ENCODE data around the gene NSUN3. TPM values are rescaled to one million over a fixed set of nuclear protein-coding genes. Genes with fewer than 3 reads are reported as not detected.

Gene NSUN3
- total and polyA plus RNA-seq, 10 of the 15 experiments (the other 5 are each of a cell fraction or from before 2014, with no cell fraction given) = 9.1 to 20.3 (median 11.7) TPM

- ChIA-PET SMC1A (ENCODE audit: uncharacterized antibody, unreplicated experiment) (interaction anchor here (0.6 to 1.6 kb wide), 4 partner anchors 9 to 443 kb away, joined by 3 to 5 read pairs (median 4); no protein-coding TSS in a partner anchor), POLR2A (no interaction called here), CTCF (interaction anchor here (1.5 kb wide), 1 partner anchor 93 kb away, joined by 3 read pairs; no protein-coding TSS in a partner anchor), RAD21 (ENCODE audit: unreplicated experiment) (no interaction called here)
- Histone ChIP-seq H3K27me3 (replicated peaks in 1 of 2; ENCODE audit: control insufficient read depth in 2 of 2, insufficient read depth in 2 of 2, low read length in 1 of 2) (no peaks in the 10 kb centered on the region), H3K79me2 (ENCODE audit: control insufficient read depth, insufficient read depth, low read length) (no peaks in the 10 kb centered on the region), H3K36me3 (ENCODE audit: control insufficient read depth in 2 of 2, insufficient read depth in 2 of 2, low read length in 1 of 2) (no peaks in the 10 kb centered on the region), H3K4me3 (0 out of 2 replicates have a peak overlapping the region, but pooled peaks have one; percentile 10), H3K9ac (ENCODE audit: control insufficient read depth, insufficient read depth, low read length) (no peak overlapping the region), H3K9me3 (replicated peaks; ENCODE audit: control insufficient read depth, insufficient read depth, low read length) (no peaks in the 10 kb centered on the region), H4K20me1 (ENCODE audit: control insufficient read depth, insufficient read depth) (no peaks in the 10 kb centered on the region), H3K4me1 (ENCODE audit: control insufficient read depth, insufficient read depth, low read length) (no peaks in the 10 kb centered on the region), H2AFZ (ENCODE audit: control insufficient read depth, low read depth, low read length) (no peak overlapping the region), H3K27ac (ENCODE audit: control insufficient read depth, insufficient read depth) (no peak overlapping the region), H3K4me2 (ENCODE audit: control insufficient read depth, insufficient read depth) (no peak overlapping the region)
- no peak for DNase-seq (ENCODE audit: low read depth, low spot score)
- in situ Hi-C loops (cut with MboI) = no loop called here
- WGBS (ENCODE audit: insufficient coverage, insufficient replicate concordance, low lambda C conversion rate, missing lambda C conversion rate) = 0% methylated on average over 3 of the region's 3 CpGs
- TF ChIP-seq EED (IDR thresholded peaks at IDR 0.05; ENCODE audit: low read depth) (no peak), BCL3 (IDR thresholded peaks at IDR 0.05; ENCODE audit: borderline replicate concordance, insufficient read depth, low read depth, low read length, poor library complexity, severe bottlenecking) (no peak), SMAD1 (IDR thresholded peaks at IDR 0.05; ENCODE audit: low read depth, partially characterized antibody) (no peak), NFYB (IDR thresholded peaks at IDR 0.05; ENCODE audit: insufficient read depth, low read depth, low read length) (peak; percentile 43), BMI1 (IDR thresholded peaks at IDR 0.05; ENCODE audit: borderline replicate concordance) (no peak), POU2F2 (IDR thresholded peaks at IDR 0.05; ENCODE audit: borderline replicate concordance, low read depth, low read length) (no peak), FOXK2 (IDR thresholded peaks at IDR 0.05) (no peak), MTA2 (IDR thresholded peaks at IDR 0.05; ENCODE audit: low read depth) (0 out of 2 replicates have a peak, but pooled peaks have one; percentile 18), RAD51 (IDR thresholded peaks at IDR 0.05) (peak; percentile 62; the same call in 1 of the 2 replicates), RBBP5 (conservative IDR thresholded peaks at IDR 0.05) (no peak), GATAD2B (conservative IDR thresholded peaks at IDR 0.05; ENCODE audit: low read depth) (no peak), BACH1 (IDR thresholded peaks at IDR 0.05; ENCODE audit: borderline replicate concordance) (no peak), SP1 (IDR thresholded peaks at IDR 0.05; ENCODE audit: low read depth, low read length) (no peak), ZNF24 (IDR thresholded peaks at IDR 0.05) (no peak), ZZZ3 (IDR thresholded peaks at IDR 0.05; ENCODE audit: control insufficient read depth, insufficient read length, low read depth) (no peak), EGR1 (IDR thresholded peaks at IDR 0.05; ENCODE audit: borderline replicate concordance in 1 of 2, low read depth in 2 of 2, low read length in 2 of 2) (no peak), HDGF (IDR thresholded peaks at IDR 0.05) (no peak), TCF3 (IDR thresholded peaks at IDR 0.05; ENCODE audit: borderline replicate concordance, insufficient read depth, low read depth, low read length) (no peak)
- TF ChIP-seq, protein P1, sequence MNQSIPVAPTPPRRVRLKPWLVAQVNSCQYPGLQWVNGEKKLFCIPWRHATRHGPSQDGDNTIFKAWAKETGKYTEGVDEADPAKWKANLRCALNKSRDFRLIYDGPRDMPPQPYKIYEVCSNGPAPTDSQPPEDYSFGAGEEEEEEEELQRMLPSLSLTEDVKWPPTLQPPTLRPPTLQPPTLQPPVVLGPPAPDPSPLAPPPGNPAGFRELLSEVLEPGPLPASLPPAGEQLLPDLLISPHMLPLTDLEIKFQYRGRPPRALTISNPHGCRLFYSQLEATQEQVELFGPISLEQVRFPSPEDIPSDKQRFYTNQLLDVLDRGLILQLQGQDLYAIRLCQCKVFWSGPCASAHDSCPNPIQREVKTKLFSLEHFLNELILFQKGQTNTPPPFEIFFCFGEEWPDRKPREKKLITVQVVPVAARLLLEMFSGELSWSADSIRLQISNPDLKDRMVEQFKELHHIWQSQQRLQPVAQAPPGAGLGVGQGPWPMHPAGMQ (IDR thresholded peaks at IDR 0.05; ENCODE audit: borderline replicate concordance) = no peak
- TF ChIP-seq, protein P2, sequence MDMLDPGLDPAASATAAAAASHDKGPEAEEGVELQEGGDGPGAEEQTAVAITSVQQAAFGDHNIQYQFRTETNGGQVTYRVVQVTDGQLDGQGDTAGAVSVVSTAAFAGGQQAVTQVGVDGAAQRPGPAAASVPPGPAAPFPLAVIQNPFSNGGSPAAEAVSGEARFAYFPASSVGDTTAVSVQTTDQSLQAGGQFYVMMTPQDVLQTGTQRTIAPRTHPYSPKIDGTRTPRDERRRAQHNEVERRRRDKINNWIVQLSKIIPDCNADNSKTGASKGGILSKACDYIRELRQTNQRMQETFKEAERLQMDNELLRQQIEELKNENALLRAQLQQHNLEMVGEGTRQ (IDR thresholded peaks at IDR 0.05; ENCODE audit: borderline replicate concordance, low read depth, low read length) = no peak; the same call in 1 of the 2 replicates
- TF ChIP-seq, protein P3, sequence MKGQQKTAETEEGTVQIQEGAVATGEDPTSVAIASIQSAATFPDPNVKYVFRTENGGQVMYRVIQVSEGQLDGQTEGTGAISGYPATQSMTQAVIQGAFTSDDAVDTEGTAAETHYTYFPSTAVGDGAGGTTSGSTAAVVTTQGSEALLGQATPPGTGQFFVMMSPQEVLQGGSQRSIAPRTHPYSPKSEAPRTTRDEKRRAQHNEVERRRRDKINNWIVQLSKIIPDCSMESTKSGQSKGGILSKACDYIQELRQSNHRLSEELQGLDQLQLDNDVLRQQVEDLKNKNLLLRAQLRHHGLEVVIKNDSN (IDR thresholded peaks at IDR 0.05; ENCODE audit: borderline replicate concordance, extremely low read length, insufficient read depth, low read depth, low read length) = peak; percentile 43
- BruUV-seq (replicated peaks) = no TSS peak
- intact Hi-C loops (cut with micrococcal nuclease; ENCODE audit: unreplicated experiment) = no loop called here
- peak; percentile 95 for ATAC-seq
- FAIRE-seq = no peak
Measured at GRCh38 chr3:94162700-94163099, 99.8 kb downstream of the NSUN3 start.
